Subcutaneous adipose tissue (tissue), 4 donors: ENCODE data around the gene TYSND1. TPM values are rescaled to one million over a fixed set of nuclear protein-coding genes. Genes with fewer than 3 reads are reported as not detected.

Source experiments
- CTCF ChIP-seq: fragments of 450-650 bp; IDR thresholded peaks from one replicate; pipeline ENCODE4 v1.5.1; 2016; ENCODE audit warnings: low read depth, mild to moderate bottlenecking, control low read depth, antibody characterized with exemption, moderate library complexity
- total RNA-seq, 4 donors: library from RNA; depleted of rRNA; stranded (reverse); fragments of >200 nt; gene quantifications; one replicate each; pipeline ENCODE4 v1.1.0, GENCODE V29; 2016

The TYSND1 gene
- total RNA-seq: 10 to 100 TPM in 3 of 4 donors, 1 to 10 TPM in 1; 6.7 to 21.9 (median 13.2) TPM

- no peak for TF ChIP-seq CTCF
These were observed at the start of gene TYSND1 for GRCh38 chr10:70146489-70147258. Gene TYSND1 (minus strand): TSS chr10:70146700. CDS start chr10:70146586, 114 bp downstream.

- TF ChIP-seq CTCF: no peak
These were observed 46.9 kb upstream of the TYSND1 start for GRCh38 chr10:70193391-70193844.

- TF ChIP-seq CTCF: no peak
These were observed 45.9 kb upstream of the TYSND1 start for GRCh38 chr10:70192326-70192968.

- no peak for TF ChIP-seq CTCF
These were observed 45.4 kb upstream of the TYSND1 start for GRCh38 chr10:70191972-70192305.

- no peak for TF ChIP-seq CTCF
These were observed 44.9 kb upstream of the TYSND1 start for GRCh38 chr10:70191161-70191971.

GRCh38 chr10:70190581-70190980, 44.1 kb upstream of the TYSND1 start:
- no peak for TF ChIP-seq CTCF

GRCh38 chr10:70190102-70190501, 43.6 kb upstream of the TYSND1 start:
- TF ChIP-seq CTCF: no peak
